Measurements from ENCODE around the gene EPS15. TPM values are rescaled to one million over a fixed set of nuclear protein-coding genes. Genes with fewer than 3 reads are reported as not detected.

Gene EPS15
- total and polyA plus RNA-seq, 2 donors (not counting 1 experiment from before 2014, with no cell fraction given), result 40.3 to 151 TPM

DNA sequence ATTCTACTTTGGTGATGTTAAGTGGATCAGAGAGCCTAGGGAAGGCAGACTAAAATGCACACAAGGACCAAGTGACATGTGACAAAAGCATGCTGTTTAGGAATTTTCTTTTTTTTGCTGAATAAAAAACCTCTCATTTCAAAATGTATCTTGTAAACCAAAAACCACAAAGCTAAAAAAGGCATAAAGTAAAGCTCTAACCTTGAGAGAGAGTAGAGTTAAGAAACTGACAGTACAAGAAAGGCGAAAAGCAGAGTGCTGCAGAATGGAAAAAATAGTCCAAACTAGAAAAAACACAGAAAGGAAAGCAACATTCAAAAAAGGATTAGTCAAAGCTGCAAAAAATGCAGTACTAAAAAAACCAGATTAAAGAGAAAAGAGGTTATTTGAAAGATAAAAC lies 76.5 kb downstream of the EPS15 start:
- Histone ChIP-seq H3K4me2 (replicated peaks; ENCODE audit: low read depth, low read length, poor library complexity, severe bottlenecking) (no peak overlapping the region), H3K36me3 (replicated peaks in 1 of 2; ENCODE audit: control extremely low read depth in 1 of 2, control insufficient read depth in 1 of 2, extremely low read depth in 1 of 2, insufficient read depth in 2 of 2, low read length in 1 of 2) (peaks cover 18 to 64% of the 10 kb centered on the region in 2 experiments)
- intact Hi-C loops (cut with micrococcal nuclease), result no loop called here

GRCh38 chr1:51442198-51442597 lies 76.9 kb downstream of the EPS15 start:
- H3K9me3 Mint-ChIP-seq (ENCODE audit: insufficient read depth), result no peaks in the 10 kb centered on the region
- no peak for TF ChIP-seq EZH2 (IDR thresholded peaks at IDR 0.05; ENCODE audit: borderline replicate concordance, insufficient read depth, low read depth, low read length, poor library complexity, severe bottlenecking)
- TF ChIP-seq, protein P1, sequence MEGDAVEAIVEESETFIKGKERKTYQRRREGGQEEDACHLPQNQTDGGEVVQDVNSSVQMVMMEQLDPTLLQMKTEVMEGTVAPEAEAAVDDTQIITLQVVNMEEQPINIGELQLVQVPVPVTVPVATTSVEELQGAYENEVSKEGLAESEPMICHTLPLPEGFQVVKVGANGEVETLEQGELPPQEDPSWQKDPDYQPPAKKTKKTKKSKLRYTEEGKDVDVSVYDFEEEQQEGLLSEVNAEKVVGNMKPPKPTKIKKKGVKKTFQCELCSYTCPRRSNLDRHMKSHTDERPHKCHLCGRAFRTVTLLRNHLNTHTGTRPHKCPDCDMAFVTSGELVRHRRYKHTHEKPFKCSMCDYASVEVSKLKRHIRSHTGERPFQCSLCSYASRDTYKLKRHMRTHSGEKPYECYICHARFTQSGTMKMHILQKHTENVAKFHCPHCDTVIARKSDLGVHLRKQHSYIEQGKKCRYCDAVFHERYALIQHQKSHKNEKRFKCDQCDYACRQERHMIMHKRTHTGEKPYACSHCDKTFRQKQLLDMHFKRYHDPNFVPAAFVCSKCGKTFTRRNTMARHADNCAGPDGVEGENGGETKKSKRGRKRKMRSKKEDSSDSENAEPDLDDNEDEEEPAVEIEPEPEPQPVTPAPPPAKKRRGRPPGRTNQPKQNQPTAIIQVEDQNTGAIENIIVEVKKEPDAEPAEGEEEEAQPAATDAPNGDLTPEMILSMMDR (IDR thresholded peaks at IDR 0.05), result no peak
- no peak overlapping the region for H3K27ac Mint-ChIP-seq
- H3K27ac ChIP-seq (ENCODE audit: low read length in 2 of 2), result no peak overlapping the region
- no peak for ATAC-seq (ENCODE audit: low read depth)
- H3K79me2 ChIP-seq (ENCODE audit: control insufficient read depth, insufficient read depth, low read length), result no peaks in the 10 kb centered on the region
- peaks cover 3% of the 10 kb centered on the region for H3K4me1 Mint-ChIP-seq
- no peak overlapping the region for H3K9ac ChIP-seq (ENCODE audit: low read length)
- intact Hi-C loops (cut with micrococcal nuclease), result no loop called here
- no peak overlapping the region for H3K4me3 ChIP-seq (ENCODE audit: control extremely low read depth in 1 of 5, extremely low read depth in 1 of 5, insufficient read depth in 1 of 5, low read depth in 2 of 5, low read length in 4 of 5)
- peaks cover 3% of the 10 kb centered on the region for H4K20me1 ChIP-seq (ENCODE audit: control insufficient read depth, insufficient read depth, low read length, poor library complexity, severe bottlenecking)
- H3K27me3 ChIP-seq (replicated peaks in 1 of 4; ENCODE audit: control extremely low read depth in 1 of 4, control insufficient read depth in 3 of 4, insufficient read depth in 4 of 4, low read length in 3 of 4), result no peaks in the 10 kb centered on the region
- no peak overlapping the region for H3K4me3 Mint-ChIP-seq
- POLR2A ChIA-PET, result no interaction called here
- no peak overlapping the region for H3K4me2 ChIP-seq (replicated peaks; ENCODE audit: low read depth, low read length, poor library complexity, severe bottlenecking)
- CTCF ChIA-PET, result interaction anchor here (0.9 kb wide), 1 partner anchor 92 kb away, joined by 3 read pairs; no protein-coding TSS in a partner anchor
- H3K9me3 ChIP-seq (ENCODE audit: control extremely low read depth in 1 of 3, control insufficient read depth in 2 of 3, insufficient read depth in 1 of 3, low read length in 2 of 3), result no peaks in the 10 kb centered on the region
- peaks cover 18 to 63% of the 10 kb centered on the region in 2 experiments for H3K36me3 ChIP-seq (replicated peaks in 1 of 2; ENCODE audit: control extremely low read depth in 1 of 2, control insufficient read depth in 1 of 2, extremely low read depth in 1 of 2, insufficient read depth in 2 of 2, low read length in 1 of 2)
- no peak overlapping the region for H2AFZ ChIP-seq (ENCODE audit: insufficient read depth, low read depth, low read length, poor library complexity, severe bottlenecking)
- no peaks in the 10 kb centered on the region for H3K4me1 ChIP-seq (ENCODE audit: control insufficient read depth in 2 of 2, insufficient read depth in 2 of 2, low read length in 2 of 2)
- no peak for DNase-seq
- no peaks in the 10 kb centered on the region for H3K27me3 Mint-ChIP-seq

More for the DNA sequence above, 76.5 kb downstream of the EPS15 start:
- WGBS (ENCODE audit: insufficient coverage), result no CpG with 5 or more reads among the region's 1 CpG
- H4K20me1 ChIP-seq (ENCODE audit: control insufficient read depth, insufficient read depth, low read length, poor library complexity, severe bottlenecking), result peaks cover 3% of the 10 kb centered on the region
- no peak overlapping the region for H3K9ac ChIP-seq (ENCODE audit: low read length)
- Mint-ChIP-seq H3K4me1 (peaks cover 7% of the 10 kb centered on the region), H3K27ac (no peak overlapping the region), H3K4me3 (no peak overlapping the region), H3K27me3 (no peaks in the 10 kb centered on the region), H3K9me3 (ENCODE audit: insufficient read depth) (no peaks in the 10 kb centered on the region)
- no peaks in the 10 kb centered on the region for H3K4me1 ChIP-seq (ENCODE audit: control insufficient read depth in 2 of 2, insufficient read depth in 2 of 2, low read length in 2 of 2)
- no peak overlapping the region for H2AFZ ChIP-seq (ENCODE audit: insufficient read depth, low read depth, low read length, poor library complexity, severe bottlenecking)
- peak overlapping the region in 1 of 2 donors; percentile 0 for H3K27ac ChIP-seq (ENCODE audit: low read length in 2 of 2)
- H3K79me2 ChIP-seq (ENCODE audit: control insufficient read depth, insufficient read depth, low read length), result no peaks in the 10 kb centered on the region
- POLR2A ChIA-PET, result no interaction called here
- no peaks in the 10 kb centered on the region for H3K9me3 ChIP-seq (ENCODE audit: control extremely low read depth in 1 of 3, control insufficient read depth in 2 of 3, insufficient read depth in 1 of 3, low read length in 2 of 3)
- ATAC-seq (ENCODE audit: low read depth) (no peak), DNase-seq (no peak)
- TF ChIP-seq, protein P1 (IDR thresholded peaks at IDR 0.05), result no peak
- TF ChIP-seq EZH2 (IDR thresholded peaks at IDR 0.05; ENCODE audit: borderline replicate concordance, insufficient read depth, low read depth, low read length, poor library complexity, severe bottlenecking), result no peak
- CTCF ChIA-PET, result interaction anchor here (0.9 kb wide), 1 partner anchor 92 kb away, joined by 3 read pairs; no protein-coding TSS in a partner anchor
- H3K4me3 ChIP-seq (ENCODE audit: control extremely low read depth in 1 of 5, extremely low read depth in 1 of 5, insufficient read depth in 1 of 5, low read depth in 2 of 5, low read length in 4 of 5), result no peak overlapping the region
- no peaks in the 10 kb centered on the region for H3K27me3 ChIP-seq (replicated peaks in 1 of 4; ENCODE audit: control extremely low read depth in 1 of 4, control insufficient read depth in 3 of 4, insufficient read depth in 4 of 4, low read length in 3 of 4)

Measured in B cell (primary cell).